ENCODE measurements around the gene CIT.
A peak's percentile ranks its signal among the peaks of the same experiment; 100 is the strongest.

The CIT gene

DNA sequence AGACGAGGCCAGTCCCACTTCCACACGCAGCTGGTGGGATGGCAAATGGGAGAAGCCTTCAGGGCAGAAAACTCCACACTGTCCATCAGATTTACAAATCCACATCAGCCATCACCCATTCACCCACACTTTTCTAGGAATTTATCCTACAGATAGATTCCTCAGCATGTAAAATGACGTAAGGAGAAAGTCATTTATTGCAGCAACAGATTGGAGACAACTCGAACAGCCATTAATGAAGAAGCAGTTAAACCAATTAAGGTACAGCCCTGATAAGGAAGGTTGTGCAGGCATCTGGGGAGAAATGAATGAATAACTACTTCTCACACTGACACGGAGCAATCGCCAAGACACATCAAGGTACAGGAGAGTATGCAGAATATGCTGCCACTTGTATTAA is 183.0 kb downstream of the CIT start:
- no peak for DNase-seq

GRCh38 chr12:119693511-119693910 is 183.6 kb downstream of the CIT start:
- no peak for DNase-seq

DNA sequence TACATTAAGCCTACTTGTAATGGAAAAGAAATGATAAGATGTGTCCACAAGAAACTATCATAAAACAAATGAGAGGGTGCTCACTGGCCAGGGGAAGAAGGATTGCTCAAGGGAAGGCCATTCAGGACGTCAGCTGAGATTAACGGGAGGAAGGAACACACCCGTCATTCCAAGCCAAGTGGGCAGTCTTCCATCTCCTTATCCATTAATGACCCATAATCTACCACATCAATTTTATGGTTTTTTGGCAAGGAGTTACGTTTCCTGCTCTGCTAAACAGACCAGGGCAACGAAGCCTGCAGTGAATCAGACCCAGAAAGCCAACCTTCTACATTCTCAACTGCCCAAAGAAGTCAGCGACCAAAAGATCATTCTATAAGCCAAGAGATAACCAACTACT is 184.1 kb downstream of the CIT start:
- DNase-seq = peak; percentile 87

GRCh38 chr12:119692410-119692809 is 184.7 kb downstream of the CIT start:
- peak; percentile 9 for DNase-seq

GRCh38 chr12:119691202-119691810 is 185.8 kb downstream of the CIT start:
- no peak for DNase-seq

GRCh38 chr12:119689935-119690500 is 187.1 kb downstream of the CIT start:
- no peak for DNase-seq

DNA sequence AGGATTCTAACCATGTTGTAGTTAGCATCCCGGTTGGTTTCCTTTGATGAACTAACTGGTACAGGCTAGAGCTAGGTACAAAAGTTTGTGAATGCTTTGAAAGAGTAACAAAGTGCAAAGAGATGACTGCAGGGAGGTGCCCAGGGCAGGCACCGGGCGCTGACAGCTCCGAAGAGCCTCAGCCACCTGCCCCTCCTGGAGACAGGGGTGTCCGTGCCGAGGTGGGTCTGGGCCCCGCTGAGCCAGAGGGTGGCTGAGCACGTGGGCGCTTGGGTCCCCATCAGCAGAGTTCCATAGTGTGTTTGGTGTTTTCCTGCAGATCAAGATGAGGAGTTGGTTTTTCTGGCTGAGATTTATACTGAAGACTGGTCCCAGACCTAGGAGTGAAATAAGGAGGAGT is 189.2 kb downstream of the CIT start:
- no peak for DNase-seq

GRCh38 chr12:119687406-119687805 is 189.7 kb downstream of the CIT start:
- no peak for DNase-seq

DNA sequence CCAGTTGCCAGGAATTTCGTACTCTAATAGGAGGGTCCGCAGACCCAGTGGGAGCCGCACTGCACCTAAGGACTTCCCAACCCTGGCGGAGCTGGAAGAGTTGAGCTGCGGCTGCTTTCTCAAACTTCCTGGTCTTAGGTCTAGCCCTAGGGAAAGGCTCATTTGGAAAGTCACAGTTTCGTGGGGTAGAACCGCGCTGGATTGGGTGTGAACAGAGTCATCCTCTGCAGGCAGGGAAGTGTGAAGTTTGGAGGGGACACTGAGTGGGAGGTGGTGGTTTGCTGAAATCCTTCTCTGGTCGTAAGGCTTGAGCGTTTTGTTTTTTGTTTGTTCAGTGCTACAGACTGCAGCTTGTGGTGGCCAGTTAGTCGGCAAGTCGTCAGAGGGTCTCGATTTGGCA is 190.3 kb downstream of the CIT start:
- DNase-seq = no peak

DNA sequence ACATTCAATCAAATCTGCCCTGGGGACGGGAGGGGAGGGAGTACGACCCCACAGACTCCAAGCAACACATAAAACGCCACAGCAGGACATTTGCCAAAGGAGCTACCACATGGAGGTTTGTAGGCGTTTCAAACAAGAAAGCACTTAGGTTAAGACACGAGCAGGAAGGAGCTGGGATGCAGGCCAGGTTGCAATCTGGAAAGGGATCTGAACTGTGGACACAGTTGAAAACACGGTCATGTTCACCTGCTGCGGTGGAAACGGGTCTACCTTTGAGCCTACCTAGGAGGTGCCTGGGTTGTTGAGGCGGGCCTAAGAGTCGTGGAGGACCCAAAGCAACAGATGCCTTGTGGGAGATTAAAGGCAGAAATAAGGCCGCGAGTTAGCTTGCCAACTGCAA is 190.8 kb downstream of the CIT start:
- no peak for DNase-seq

DNA sequence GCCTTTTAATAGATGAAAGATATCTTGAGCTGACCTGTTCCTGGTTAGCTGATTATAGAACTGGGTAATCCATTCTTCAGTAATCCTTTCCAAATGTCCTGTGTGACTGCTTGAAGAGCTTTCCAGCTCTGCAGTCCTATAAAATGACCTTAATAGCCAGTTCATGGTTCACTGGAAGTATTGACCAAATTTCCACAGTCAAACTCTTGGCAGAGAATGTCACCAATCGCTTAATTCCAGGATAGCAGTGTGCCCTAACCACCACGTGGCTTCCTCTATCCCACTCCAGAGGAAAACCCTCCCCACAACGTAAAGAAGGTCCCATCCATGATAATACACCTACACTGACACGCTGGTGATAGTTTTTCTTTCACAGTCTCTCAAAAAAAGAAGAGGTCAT is 191.7 kb downstream of the CIT start:
- no peak for DNase-seq

- DNase-seq = peak; percentile 27
Measured at GRCh38 chr12:119684711-119685369, 192.3 kb downstream of the CIT start.

DNA sequence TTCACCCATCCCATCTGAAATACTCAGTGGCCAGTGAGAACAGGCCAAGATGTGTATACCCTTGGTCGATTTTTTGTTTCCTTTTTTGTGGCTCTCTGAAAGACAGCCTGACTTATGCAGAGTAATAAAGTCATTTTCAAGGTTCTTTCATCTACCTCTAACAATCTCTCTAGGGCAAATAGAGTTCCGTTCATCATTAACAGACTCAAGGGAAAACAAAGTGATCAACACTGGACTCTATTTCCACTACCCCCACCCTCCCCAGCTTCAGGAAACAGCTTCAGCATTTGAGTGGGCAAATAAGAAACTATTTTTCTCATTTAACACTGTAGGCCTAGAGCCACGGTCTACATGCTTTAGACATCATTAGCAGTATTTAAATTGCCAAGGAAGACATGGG is 193.3 kb downstream of the CIT start:
- DNase-seq = no peak

DNA sequence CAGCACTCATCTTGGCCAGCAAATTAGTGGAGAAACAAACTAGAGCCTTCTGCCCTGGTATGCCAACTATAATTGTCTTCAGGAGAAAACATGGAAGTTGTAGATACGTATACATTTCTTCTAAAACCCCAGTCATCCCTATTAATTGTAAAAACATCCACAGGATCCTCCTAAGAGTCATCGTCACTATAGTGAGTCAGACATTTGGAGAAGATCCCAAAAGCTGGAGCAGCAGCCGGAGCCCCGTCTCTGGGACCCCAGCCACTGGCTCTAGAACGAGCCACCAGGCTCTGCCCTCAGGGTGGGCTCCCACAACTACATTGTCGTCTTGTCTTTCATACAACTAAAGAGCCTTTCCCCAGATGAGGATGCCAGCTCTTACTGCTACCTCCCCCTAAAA is 193.7 kb downstream of the CIT start:
- peak; percentile 41 for DNase-seq

GRCh38 chr12:119682639-119683252 is 194.4 kb downstream of the CIT start:
- no peak for DNase-seq

- DNase-seq = no peak
Measured at GRCh38 chr12:119681728-119682638, 195.1 kb downstream of the CIT start.

DNA sequence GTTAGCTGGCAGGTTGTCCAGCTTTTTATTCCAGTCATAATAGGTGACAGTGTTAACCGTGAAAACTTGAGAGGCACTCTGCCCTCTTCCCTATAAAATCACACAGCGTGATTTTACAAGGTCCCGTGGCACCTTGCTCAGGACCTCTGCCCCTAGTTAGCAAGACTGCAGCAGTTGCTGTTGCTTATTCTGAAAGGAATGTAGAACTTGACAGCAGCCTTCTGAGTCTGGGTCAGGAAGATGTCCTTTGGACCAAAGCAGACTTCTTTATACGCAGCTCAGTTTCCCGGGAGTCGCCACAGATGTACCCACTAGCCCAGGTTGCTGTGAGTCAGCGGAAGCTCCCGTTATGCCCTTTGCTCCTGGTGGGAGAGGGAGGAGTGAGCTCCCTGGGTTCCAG is 196.0 kb downstream of the CIT start:
- DNase-seq = no peak

GRCh38 chr12:119679490-119679889 is 197.6 kb downstream of the CIT start:
- DNase-seq = no peak

- DNase-seq = no peak
Measured at GRCh38 chr12:119679081-119679480, 198.0 kb downstream of the CIT start.

- DNase-seq = no peak
Measured at GRCh38 chr12:119678459-119678858, 198.7 kb downstream of the CIT start.

DNA sequence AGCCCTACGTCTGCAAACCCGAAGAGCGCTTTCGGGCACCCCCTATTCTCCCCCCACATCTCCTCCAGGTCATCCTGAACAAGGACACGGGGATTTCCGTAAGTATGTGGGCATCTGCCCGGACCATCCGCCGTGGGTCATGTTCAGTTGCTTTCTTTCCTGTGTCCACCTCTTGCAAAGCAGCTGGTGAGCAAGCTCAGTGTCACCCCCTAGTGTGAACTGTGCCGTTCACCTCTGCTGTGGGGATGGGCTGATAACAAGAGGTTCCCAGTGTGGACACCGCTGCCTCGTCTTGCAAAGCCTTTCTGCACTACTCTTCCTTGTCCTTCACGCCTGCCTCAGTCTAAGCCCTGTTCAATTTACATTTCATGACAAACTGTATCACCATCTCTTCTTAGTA is 200.5 kb downstream of the CIT start:
- DNase-seq = no peak

DNA sequence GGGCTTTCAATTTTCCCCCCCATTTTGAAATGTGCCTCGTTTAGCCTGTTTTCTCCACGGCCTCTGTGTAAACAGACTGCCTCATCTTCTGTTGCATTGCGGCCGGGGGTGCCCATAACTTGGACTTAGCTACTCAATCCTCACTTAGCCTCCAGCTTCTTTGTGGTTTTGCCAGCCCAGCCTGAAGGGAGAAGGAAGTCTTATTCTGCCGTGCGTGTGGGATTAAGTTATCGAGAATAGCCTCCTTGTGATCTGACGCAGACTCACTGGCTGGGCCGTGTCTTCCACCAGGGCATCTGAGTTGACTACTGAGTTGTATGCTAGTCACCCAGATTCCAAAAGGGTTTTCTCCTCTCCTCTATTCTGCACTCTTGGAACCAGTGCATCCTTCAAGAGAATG is 201.1 kb downstream of the CIT start:
- DNase-seq = no peak

- DNase-seq = no peak
Measured at GRCh38 chr12:119674560-119674959, 202.6 kb downstream of the CIT start.

Data from fibroblast of upper back skin (primary cell).